ENCODE measurements around the gene VPS50.

The VPS50 gene

DNA sequence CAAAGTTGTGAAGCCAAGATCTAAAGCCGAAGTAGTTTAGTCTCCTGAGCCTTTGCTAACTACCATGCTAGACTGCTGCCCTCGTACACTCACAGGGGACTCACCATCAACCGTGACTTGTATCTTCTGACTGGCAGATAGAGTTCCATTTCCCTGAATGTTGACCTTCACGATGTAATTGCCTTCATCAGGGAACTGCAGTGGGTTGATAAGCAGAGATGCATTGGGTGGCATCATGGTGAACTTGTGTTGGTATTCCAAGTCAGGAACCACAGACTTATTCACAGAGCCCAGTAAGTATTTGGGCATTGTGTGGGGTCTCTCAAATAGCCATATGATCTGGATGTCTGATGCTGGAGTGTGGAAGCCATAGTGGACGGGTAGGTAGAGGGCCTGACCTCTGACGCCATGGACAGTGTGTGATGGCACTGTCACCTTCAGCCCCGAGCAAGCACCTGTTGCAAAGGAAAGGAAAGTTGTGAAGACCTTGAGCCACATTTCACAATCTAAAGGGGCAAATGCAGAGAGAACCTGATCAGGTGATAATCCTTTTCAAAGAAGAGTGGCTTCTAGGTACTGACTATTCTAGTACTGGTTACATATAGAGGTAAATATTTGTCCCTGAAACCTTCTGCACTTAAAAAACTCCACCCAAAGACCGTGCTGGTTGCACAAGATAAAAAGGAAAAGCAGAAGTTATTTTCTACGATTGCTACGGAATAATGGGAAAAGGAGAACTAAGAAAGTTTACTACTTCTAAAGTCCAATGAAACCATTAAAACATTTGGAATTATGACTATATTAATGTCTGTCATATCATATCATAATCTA lies 13.0 kb upstream of the VPS50 start:
- TF ChIP-seq, protein P1, sequence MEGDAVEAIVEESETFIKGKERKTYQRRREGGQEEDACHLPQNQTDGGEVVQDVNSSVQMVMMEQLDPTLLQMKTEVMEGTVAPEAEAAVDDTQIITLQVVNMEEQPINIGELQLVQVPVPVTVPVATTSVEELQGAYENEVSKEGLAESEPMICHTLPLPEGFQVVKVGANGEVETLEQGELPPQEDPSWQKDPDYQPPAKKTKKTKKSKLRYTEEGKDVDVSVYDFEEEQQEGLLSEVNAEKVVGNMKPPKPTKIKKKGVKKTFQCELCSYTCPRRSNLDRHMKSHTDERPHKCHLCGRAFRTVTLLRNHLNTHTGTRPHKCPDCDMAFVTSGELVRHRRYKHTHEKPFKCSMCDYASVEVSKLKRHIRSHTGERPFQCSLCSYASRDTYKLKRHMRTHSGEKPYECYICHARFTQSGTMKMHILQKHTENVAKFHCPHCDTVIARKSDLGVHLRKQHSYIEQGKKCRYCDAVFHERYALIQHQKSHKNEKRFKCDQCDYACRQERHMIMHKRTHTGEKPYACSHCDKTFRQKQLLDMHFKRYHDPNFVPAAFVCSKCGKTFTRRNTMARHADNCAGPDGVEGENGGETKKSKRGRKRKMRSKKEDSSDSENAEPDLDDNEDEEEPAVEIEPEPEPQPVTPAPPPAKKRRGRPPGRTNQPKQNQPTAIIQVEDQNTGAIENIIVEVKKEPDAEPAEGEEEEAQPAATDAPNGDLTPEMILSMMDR (IDR thresholded peaks at IDR 0.05; ENCODE audit: low read length, missing control alignments) = no peak
- no peak for DNase-seq (ENCODE audit: low read depth)
- H3K4me3 ChIP-seq (replicated peaks; ENCODE audit: low read depth, low read length) = no peak overlapping the region

DNA sequence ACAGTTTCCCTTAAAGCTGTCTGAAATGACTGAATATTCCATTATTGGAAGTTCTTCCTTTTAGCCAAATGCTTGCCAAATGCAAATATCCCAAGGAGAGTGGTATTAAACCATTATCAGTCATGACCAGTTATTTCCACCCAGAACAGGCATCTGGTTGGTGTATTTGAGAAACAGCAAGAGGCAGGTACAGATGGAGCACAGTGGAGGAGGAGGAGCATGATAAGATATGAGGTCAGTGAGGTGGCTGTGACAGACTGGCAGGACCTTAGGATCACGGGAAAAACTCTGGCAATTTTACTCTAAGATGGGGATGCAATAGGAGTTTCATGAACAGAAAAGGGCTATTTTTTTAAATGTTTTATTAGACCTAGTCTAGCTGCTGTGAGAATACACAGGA lies 12.3 kb upstream of the VPS50 start:
- TF ChIP-seq, protein P1 (IDR thresholded peaks at IDR 0.05; ENCODE audit: low read length, missing control alignments) = no peak
- no peak overlapping the region for H3K4me3 ChIP-seq (replicated peaks; ENCODE audit: low read depth, low read length)
- no peak for DNase-seq (ENCODE audit: low read depth)

DNA sequence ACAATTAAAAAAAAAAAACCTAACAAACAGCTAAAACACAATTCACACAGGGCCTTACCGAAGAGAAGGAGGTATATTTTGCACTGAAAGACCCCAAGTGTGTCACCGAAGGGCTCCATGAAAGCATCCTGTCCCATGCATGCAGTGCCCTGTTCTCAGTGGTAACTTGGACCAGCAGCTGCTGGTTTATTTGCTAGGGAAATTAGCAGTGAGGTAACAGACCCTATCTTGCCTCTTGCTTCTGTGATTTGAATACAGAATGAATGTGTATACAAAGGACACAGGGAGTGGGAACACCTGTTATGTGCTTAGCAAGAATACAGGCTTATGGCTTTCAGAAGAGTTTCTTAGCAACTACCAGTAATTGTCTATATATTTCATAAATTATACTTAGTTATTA lies 5.9 kb upstream of the VPS50 start, which contains the start of gene HEPACAM2:
Gene HEPACAM2 (minus strand): TSS at position 160 of the 400 bp plus-strand sequence.
- DNase-seq (ENCODE audit: low read depth) = no peak
- TF ChIP-seq, protein P1 (IDR thresholded peaks at IDR 0.05; ENCODE audit: low read length, missing control alignments) = no peak
- H3K4me3 ChIP-seq (replicated peaks; ENCODE audit: low read depth, low read length) = no peak within 1 kb of the TSS

DNA sequence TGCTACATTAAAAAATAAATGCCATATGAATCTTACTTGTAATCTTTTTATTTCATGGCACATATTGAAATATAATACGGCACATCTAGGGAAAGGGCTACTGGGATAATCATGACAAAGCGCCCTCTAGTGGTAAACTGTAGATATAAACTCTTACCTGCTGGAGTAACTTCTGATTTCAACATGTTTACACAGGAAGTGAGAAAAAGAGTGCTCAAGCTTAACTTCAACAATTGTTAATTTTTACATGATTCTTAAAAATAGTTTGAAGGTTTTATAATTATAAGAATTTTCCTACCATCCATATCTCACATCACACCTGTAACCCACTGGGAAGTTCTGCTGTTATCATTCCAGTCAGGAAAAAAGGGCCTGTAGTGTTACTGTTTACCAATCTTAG lies 3.9 kb upstream of the VPS50 start:
- TF ChIP-seq, protein P1 (IDR thresholded peaks at IDR 0.05; ENCODE audit: low read length, missing control alignments) = peak; percentile 75
- no peak overlapping the region for H3K4me3 ChIP-seq (replicated peaks; ENCODE audit: low read depth, low read length)
- DNase-seq (ENCODE audit: low read depth) = peak; percentile 81

DNA sequence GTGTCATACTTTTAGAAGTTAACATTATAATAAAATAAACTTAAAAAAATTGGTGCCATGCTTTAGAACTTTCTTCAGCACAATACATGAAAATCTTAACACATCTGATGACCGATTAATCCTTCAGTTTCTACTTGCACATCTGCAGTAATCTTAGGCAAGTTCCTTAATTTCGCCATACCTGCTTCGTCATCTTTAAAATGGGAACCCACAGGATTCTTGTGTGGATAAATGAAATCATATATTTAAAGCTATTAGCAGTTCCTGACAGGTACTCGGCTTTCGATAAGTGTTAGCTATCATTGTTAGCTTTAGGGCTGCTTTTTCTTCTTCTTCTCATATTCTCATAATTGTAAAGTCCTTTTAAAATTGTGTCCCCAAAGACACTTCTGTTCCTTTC lies 907 bp upstream of the VPS50 start:
- peak overlapping the region; percentile 89 for H3K4me3 ChIP-seq (replicated peaks; ENCODE audit: low read depth, low read length)
- peak; percentile 1 for DNase-seq (ENCODE audit: low read depth)
- TF ChIP-seq, protein P1 (IDR thresholded peaks at IDR 0.05; ENCODE audit: low read length, missing control alignments) = no peak

DNA sequence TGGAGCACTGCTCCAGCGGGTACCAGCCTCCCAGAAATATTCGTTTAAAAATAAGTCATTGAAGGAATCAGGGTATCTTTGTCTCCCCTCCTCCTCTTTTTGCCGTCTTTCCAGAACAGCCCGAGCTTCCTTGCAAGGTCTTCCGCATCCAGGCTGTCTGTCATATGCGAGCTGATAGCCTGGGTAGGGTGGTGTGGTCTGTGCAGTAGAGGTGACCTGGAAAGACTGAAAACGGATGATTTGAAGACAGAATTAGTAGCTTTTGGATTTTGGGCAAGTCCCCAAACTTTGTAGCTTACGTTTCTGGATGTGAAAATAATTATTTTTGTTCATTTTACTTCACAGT lies 480 bp downstream of the VPS50 start:
- DNase-seq (ENCODE audit: low read depth) = peak; percentile 2
- peak overlapping the region; percentile 89 for H3K4me3 ChIP-seq (replicated peaks; ENCODE audit: low read depth, low read length)
- TF ChIP-seq, protein P1 (IDR thresholded peaks at IDR 0.05; ENCODE audit: low read length, missing control alignments) = no peak

DNA sequence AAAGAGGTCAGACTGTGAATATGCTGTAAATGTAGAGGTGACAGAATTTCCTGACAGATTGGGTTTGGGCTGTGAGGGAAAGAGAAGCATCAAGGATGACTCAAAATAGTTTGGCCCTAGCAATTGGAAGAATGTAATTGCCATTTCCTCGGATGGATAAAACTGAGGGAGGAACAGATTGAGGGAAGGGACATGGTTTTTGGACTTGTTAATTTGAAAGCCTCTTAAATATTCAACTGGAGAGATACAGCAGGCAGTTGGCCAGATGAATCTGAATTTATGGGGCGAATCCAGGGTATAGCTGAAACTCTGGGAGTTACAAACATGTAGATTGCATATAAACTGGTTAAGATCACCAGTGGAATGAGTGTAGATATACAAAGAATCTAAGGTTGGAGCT lies 3.4 kb downstream of the VPS50 start:
- TF ChIP-seq, protein P1 (IDR thresholded peaks at IDR 0.05; ENCODE audit: low read length, missing control alignments) = no peak
- no peak for DNase-seq (ENCODE audit: low read depth)
- no peak overlapping the region for H3K4me3 ChIP-seq (replicated peaks; ENCODE audit: low read depth, low read length)
